HCT116 (cell line): ENCODE results near the gene ZNF276. TPM values are rescaled to one million over a fixed set of nuclear protein-coding genes. Genes with fewer than 3 reads are reported as not detected.

Source experiments
- ATAC-seq: fragments of 200-7000 bp; cut with Tn5 transposase; 2 replicates; pipeline ENCODE4 v1.9.1; 2020; ENCODE audit warnings: mild to moderate bottlenecking, moderate library complexity
- BruUV-seq: library from RNA; stranded (reverse); fragments of 400-500 nt; replicated peaks from 2 replicates; lab custom pipeline; 2021; lab: Mats Ljungman, UMichigan
- CTCF ChIA-PET: fragments of 300-600 bp; sonication (Branson Sonifier 250); formaldehyde crosslinking; loops from one replicate; lab custom pipeline; 2021; ENCODE audit warnings: antibody characterized with exemption; lab: Charles Lee
- POLR2A ChIA-PET: fragments of 300-600, 350-600 bp; sonication (Branson Sonifier 250); formaldehyde crosslinking; loops from one replicate; lab custom pipeline; 2021; ENCODE audit warnings: antibody characterized with exemption; lab: Charles Lee
- RAD21 ChIA-PET, 2 experiments: fragments of 300-600 bp; sonication (Branson Sonifier 250); formaldehyde crosslinking; loops; one replicate each; lab custom pipeline; 2023; ENCODE audit warnings: low total read pairs in 2 of 2; ENCODE audit not compliant: uncharacterized antibody in 2 of 2, unreplicated experiment in 2 of 2, low non-redundant PET in 1 of 2; lab: Charles Lee
- DNase-seq: peaks from one replicate; pipeline ENCODE4 v3.0.0-alpha.2; 2010; ENCODE audit warnings: low read depth, low spot score
- H2AFZ ChIP-seq: fragments of 200-600 bp; shearing (Covaris generic), sonication (generic); 2 replicates; pipeline ENCODE4 v1.6.1; 2017; ENCODE audit warnings: low read depth, mixed run types, mixed read lengths, antibody characterized with exemption, low read length; ENCODE audit not compliant: poor library complexity, severe bottlenecking
- H3K27ac ChIP-seq: 2 replicates; pipeline ENCODE4 v1.5.1; 2012; ENCODE audit warnings: low read depth, low read length
- H3K27me3 ChIP-seq: fragments of 200-600 bp; sonication (generic); 2 replicates; pipeline ENCODE4 v1.6.1; 2016; ENCODE audit warnings: mixed run types, low read length, mixed read lengths; ENCODE audit not compliant: insufficient read depth
- H3K36me3 ChIP-seq, 2 experiments: fragments of 200-500 bp in 1 of 2; fragments of 200-600 bp in 1 of 2; sonication (Bioruptor generic) in 1 of 2; sonication (generic) in 1 of 2; 2 replicates each; pipeline versions ENCODE4 v1.5.1 to v1.6.1; 2014 to 2016; ENCODE audit warnings: low read length in 2 of 2, inconsistent platforms in 1 of 2, mixed read lengths in 1 of 2, mixed run types in 1 of 2; ENCODE audit not compliant: insufficient read depth in 2 of 2, control insufficient read depth in 1 of 2
- H3K4me1 ChIP-seq, 2 experiments: fragments of 200-600 bp in 1 of 2; sonication (generic) in 1 of 2; 2 replicates each; pipeline versions ENCODE4 v1.5.1 to v1.6.1; 2012 to 2017; ENCODE audit warnings: low read length in 2 of 2, inconsistent platforms in 1 of 2, mild to moderate bottlenecking in 1 of 2, mixed read lengths in 1 of 2, mixed run types in 1 of 2, moderate library complexity in 1 of 2; ENCODE audit not compliant: insufficient read depth in 2 of 2, control insufficient read depth in 1 of 2
- H3K4me2 ChIP-seq: fragments of 200-600 bp; sonication (generic); 2 replicates; pipeline ENCODE4 v1.6.1; 2017; ENCODE audit warnings: mixed run types, low read length, mixed read lengths
- H3K4me3 ChIP-seq, 2 experiments: fragments of 200-600 bp in 1 of 2; sonication (generic) in 1 of 2; replicated peaks in 1 of 2; 2 replicates each; pipeline ENCODE4 v1.5.1; 2011 to 2016; ENCODE audit warnings: low read length in 2 of 2, control low read depth in 1 of 2, low read depth in 1 of 2, mild to moderate bottlenecking in 1 of 2, mixed read lengths in 1 of 2, mixed run types in 1 of 2
- H3K79me2 ChIP-seq: fragments of 200-600 bp; sonication (generic); 2 replicates; pipeline ENCODE4 v1.6.1; 2017; ENCODE audit warnings: mild to moderate bottlenecking, mixed run types, low read length, moderate library complexity, mixed read lengths; ENCODE audit not compliant: insufficient read depth
- H3K9ac ChIP-seq: fragments of 200-600 bp; sonication (generic); 2 replicates; pipeline ENCODE4 v1.6.1; 2016; ENCODE audit warnings: low read length, mixed read lengths
- H3K9me2 ChIP-seq: fragments of 200-600 bp; sonication (generic), shearing (Covaris generic); 2 replicates; pipeline ENCODE4 v1.6.1; 2017; ENCODE audit warnings: mixed run types, mild to moderate bottlenecking, moderate library complexity; ENCODE audit not compliant: insufficient read depth
- H3K9me3 ChIP-seq, 2 experiments: fragments of 200-500 bp in 1 of 2; fragments of 200-600 bp in 1 of 2; sonication (Bioruptor generic) in 1 of 2; sonication (generic) in 1 of 2; 2 replicates each; pipeline ENCODE4 v1.6.1; 2014 to 2017; ENCODE audit warnings: low read length in 2 of 2, mixed read lengths in 2 of 2, inconsistent platforms in 1 of 2, low read depth in 1 of 2, mild to moderate bottlenecking in 1 of 2, mixed run types in 1 of 2, moderate library complexity in 1 of 2; ENCODE audit not compliant: control insufficient read depth in 1 of 2, insufficient read depth in 1 of 2
- H4K20me1 ChIP-seq: fragments of 200-600 bp; sonication (generic), shearing (Covaris generic); 2 replicates; pipeline ENCODE4 v1.6.1; 2017; ENCODE audit warnings: mixed run types, mild to moderate bottlenecking, moderate library complexity; ENCODE audit not compliant: insufficient read depth
- CBX3 ChIP-seq: IDR thresholded peaks from 2 replicates; pipeline ENCODE4 v1.6.1; 2012; ENCODE audit warnings: low read depth
- CEBPB ChIP-seq: IDR thresholded peaks from 2 replicates; pipeline ENCODE4 v1.6.1; 2012; ENCODE audit warnings: low read depth
- ELF1 ChIP-seq: IDR thresholded peaks from 2 replicates; pipeline ENCODE4 v1.6.1; 2012; ENCODE audit warnings: low read depth, borderline replicate concordance
- EZH2phosphoT487 ChIP-seq: fragments of 200-600 bp; IDR thresholded peaks from 2 replicates; pipeline ENCODE4 v1.6.1; 2018; ENCODE audit warnings: antibody characterized with exemption, borderline replicate concordance
- POLR2AphosphoS5 ChIP-seq: IDR thresholded peaks from 2 replicates; pipeline ENCODE4 v1.6.1; 2011; ENCODE audit warnings: mild to moderate bottlenecking, low read depth, low read length, moderate library complexity
- SIN3A ChIP-seq: IDR thresholded peaks from 2 replicates; pipeline ENCODE4 v1.6.1; 2012; ENCODE audit warnings: low read depth
- SP1 ChIP-seq: IDR thresholded peaks from 2 replicates; pipeline ENCODE4 v1.6.1; 2012; ENCODE audit warnings: low read depth
- SRF ChIP-seq: IDR thresholded peaks from 2 replicates; pipeline ENCODE4 v1.6.1; 2012; ENCODE audit warnings: low read depth
- ZNF274 ChIP-seq: fragments of 200-500 bp; sonication (Bioruptor generic); IDR thresholded peaks from 2 replicates; pipeline ENCODE4 v1.6.1; 2014; ENCODE audit warnings: mild to moderate bottlenecking, low read depth, low read length, inconsistent platforms
- intact Hi-C: fragments of 100-400 bp; cut with micrococcal nuclease; formaldehyde crosslinking; loops from 2 replicates; pipeline ENCODE4 v1.10.0; 2022
- total RNA-seq: library from RNA; stranded (reverse); gene quantifications from one replicate; pipeline ENCODE4 v1.2.1, GENCODE V29; 2021; ENCODE audit not compliant: unreplicated experiment
- TF ChIP-seq, protein P1 (sequence below): IDR thresholded peaks from 2 replicates; pipeline ENCODE4 v1.6.1; 2011; ENCODE audit warnings: mild to moderate bottlenecking, low read length, moderate library complexity; ENCODE audit not compliant: insufficient replicate concordance; ENCODE audit errors: extremely low read depth
- TF ChIP-seq, protein P2 (sequence below), 3 experiments: fragments of 200-600 bp in 1 of 3; sonication (generic) in 1 of 3; IDR thresholded peaks in 2 of 3; conservative IDR thresholded peaks in 1 of 3; 2 replicates each; pipeline ENCODE4 v1.5.1; 2012 to 2017; ENCODE audit warnings: low read depth in 2 of 3, low read length in 2 of 3, antibody characterized with exemption in 1 of 3, borderline replicate concordance in 1 of 3, control low read depth in 1 of 3, mild to moderate bottlenecking in 1 of 3, mixed read lengths in 1 of 3, mixed run types in 1 of 3, moderate library complexity in 1 of 3; ENCODE audit not compliant: insufficient read depth in 1 of 3
- TF ChIP-seq, protein P3 (sequence below): IDR thresholded peaks from 2 replicates; pipeline ENCODE4 v1.6.1; 2012; ENCODE audit warnings: low read depth

Gene ZNF276
- total RNA-seq, 1 experiment from 2014 or later: 49.9 TPM

DNA sequence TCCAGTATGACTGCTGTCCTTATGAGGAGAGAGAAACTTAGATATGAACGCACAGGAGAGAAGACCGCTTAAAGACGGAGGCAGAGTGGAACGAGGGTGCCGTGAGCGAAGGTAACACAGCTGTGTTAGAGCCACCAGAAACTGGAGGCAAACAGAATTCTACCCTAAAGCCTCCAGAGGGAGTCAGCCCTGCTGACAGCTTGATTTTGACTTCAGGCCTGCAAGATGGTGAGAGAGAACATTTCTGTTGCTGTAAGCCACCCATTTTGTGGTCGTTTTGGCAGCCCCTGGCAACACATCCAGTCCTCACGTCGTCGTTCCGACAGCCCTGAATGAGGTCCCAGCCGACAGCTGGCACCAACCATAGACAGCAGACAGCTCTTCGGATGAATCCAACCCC lies 17.1 kb upstream of the ZNF276 start:
- H3K27ac ChIP-seq: no peak overlapping the region
- ATAC-seq: no peak
- no peak overlapping the region for H3K4me3 ChIP-seq
- peaks cover 15% of the 10 kb centered on the region for H3K79me2 ChIP-seq
- H3K4me1 ChIP-seq: peaks cover 19 to 35% of the 10 kb centered on the region in 2 experiments
- TF ChIP-seq EZH2phosphoT487: no peak
- no peak for TF ChIP-seq CEBPB
- TF ChIP-seq POLR2AphosphoS5: no peak
- TF ChIP-seq ZNF274: no peak
- CTCF ChIA-PET: interaction anchor here (0.6 to 1.1 kb wide), 2 partner anchors 12 to 203 kb away, joined by 3 read pairs; no protein-coding TSS in a partner anchor
- H4K20me1 ChIP-seq: peaks cover 3% of the 10 kb centered on the region; the same call in 1 of the 2 replicates
- H3K9me2 ChIP-seq: no peaks in the 10 kb centered on the region
- H3K9me3 ChIP-seq: no peaks in the 10 kb centered on the region
- intact Hi-C loops: no loop called here
- no peak overlapping the region for H3K4me2 ChIP-seq
- H3K27me3 ChIP-seq: no peaks in the 10 kb centered on the region
- H3K9ac ChIP-seq: no peak overlapping the region
- BruUV-seq: no TSS peak
- POLR2A ChIA-PET: no interaction called here
- RAD21 ChIA-PET: no interaction called here
- no peak overlapping the region for H2AFZ ChIP-seq
- DNase-seq: no peak
- peaks cover under 1% of the 10 kb centered on the region in 2 experiments; a peak in 1 of 4 replicates for H3K36me3 ChIP-seq

DNA sequence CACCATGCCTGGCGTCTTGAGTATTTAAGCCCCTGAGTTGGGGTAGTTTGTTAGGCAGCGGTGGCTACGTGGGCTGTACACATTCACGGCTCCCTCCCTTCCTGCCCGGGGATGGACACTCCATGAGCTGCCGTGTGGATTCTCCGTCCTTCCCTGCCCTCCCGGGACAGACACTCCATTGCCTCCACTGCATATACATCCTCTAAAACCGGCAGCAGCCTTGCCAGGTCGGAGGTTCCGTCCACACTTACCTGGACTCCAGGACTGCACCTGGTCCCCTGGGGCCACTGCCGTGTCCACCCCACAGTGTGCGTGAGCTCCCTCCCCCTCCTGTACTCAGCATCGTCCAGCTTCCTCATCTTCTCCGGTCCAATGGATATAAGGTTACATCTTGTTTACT lies 16.3 kb upstream of the ZNF276 start:
- no TSS peak for BruUV-seq
- Histone ChIP-seq H3K9me2 (no peaks in the 10 kb centered on the region), H2AFZ (no peak overlapping the region), H4K20me1 (no peaks in the 10 kb centered on the region), H3K9me3 (no peaks in the 10 kb centered on the region), H3K27me3 (no peaks in the 10 kb centered on the region), H3K79me2 (peaks cover 10% of the 10 kb centered on the region; the same call in 1 of the 2 replicates), H3K4me1 (peaks cover 12 to 28% of the 10 kb centered on the region in 2 experiments), H3K4me2 (no peak overlapping the region), H3K9ac (no peak overlapping the region), H3K27ac (no peak overlapping the region), H3K4me3 (no peak overlapping the region), H3K36me3 (no peaks in the 10 kb centered on the region)
- no peak for DNase-seq
- ChIA-PET RAD21 (no interaction called here), CTCF (interaction anchor here (0.6 to 2.3 kb wide), 5 partner anchors 11 to 316 kb away, joined by 3 to 27 read pairs (median 6); no protein-coding TSS in a partner anchor), POLR2A (interaction anchor here (0.6 to 2.4 kb wide), 2 partner anchors 169 to 203 kb away, joined by 4 to 8 read pairs; partner anchors contain the start of gene TCF25)
- ATAC-seq: no peak
- intact Hi-C loops: no loop called here
- TF ChIP-seq ELF1: no peak
- TF ChIP-seq, protein P1, sequence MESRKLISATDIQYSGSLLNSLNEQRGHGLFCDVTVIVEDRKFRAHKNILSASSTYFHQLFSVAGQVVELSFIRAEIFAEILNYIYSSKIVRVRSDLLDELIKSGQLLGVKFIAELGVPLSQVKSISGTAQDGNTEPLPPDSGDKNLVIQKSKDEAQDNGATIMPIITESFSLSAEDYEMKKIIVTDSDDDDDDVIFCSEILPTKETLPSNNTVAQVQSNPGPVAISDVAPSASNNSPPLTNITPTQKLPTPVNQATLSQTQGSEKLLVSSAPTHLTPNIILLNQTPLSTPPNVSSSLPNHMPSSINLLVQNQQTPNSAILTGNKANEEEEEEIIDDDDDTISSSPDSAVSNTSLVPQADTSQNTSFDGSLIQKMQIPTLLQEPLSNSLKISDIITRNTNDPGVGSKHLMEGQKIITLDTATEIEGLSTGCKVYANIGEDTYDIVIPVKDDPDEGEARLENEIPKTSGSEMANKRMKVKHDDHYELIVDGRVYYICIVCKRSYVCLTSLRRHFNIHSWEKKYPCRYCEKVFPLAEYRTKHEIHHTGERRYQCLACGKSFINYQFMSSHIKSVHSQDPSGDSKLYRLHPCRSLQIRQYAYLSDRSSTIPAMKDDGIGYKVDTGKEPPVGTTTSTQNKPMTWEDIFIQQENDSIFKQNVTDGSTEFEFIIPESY: no peak
- TF ChIP-seq SRF: no peak
- TF ChIP-seq CEBPB: no peak
- TF ChIP-seq, protein P2, sequence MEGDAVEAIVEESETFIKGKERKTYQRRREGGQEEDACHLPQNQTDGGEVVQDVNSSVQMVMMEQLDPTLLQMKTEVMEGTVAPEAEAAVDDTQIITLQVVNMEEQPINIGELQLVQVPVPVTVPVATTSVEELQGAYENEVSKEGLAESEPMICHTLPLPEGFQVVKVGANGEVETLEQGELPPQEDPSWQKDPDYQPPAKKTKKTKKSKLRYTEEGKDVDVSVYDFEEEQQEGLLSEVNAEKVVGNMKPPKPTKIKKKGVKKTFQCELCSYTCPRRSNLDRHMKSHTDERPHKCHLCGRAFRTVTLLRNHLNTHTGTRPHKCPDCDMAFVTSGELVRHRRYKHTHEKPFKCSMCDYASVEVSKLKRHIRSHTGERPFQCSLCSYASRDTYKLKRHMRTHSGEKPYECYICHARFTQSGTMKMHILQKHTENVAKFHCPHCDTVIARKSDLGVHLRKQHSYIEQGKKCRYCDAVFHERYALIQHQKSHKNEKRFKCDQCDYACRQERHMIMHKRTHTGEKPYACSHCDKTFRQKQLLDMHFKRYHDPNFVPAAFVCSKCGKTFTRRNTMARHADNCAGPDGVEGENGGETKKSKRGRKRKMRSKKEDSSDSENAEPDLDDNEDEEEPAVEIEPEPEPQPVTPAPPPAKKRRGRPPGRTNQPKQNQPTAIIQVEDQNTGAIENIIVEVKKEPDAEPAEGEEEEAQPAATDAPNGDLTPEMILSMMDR (IDR thresholded peaks at IDR 0.05 in 2 of 3, conservative IDR thresholded peaks at IDR 0.05 in 1 of 3; ENCODE audit: borderline replicate concordance in 1 of 3, insufficient read depth in 1 of 3, low read depth in 2 of 3, low read length in 2 of 3): no peak
- no peak for TF ChIP-seq CBX3
- TF ChIP-seq, protein P3, sequence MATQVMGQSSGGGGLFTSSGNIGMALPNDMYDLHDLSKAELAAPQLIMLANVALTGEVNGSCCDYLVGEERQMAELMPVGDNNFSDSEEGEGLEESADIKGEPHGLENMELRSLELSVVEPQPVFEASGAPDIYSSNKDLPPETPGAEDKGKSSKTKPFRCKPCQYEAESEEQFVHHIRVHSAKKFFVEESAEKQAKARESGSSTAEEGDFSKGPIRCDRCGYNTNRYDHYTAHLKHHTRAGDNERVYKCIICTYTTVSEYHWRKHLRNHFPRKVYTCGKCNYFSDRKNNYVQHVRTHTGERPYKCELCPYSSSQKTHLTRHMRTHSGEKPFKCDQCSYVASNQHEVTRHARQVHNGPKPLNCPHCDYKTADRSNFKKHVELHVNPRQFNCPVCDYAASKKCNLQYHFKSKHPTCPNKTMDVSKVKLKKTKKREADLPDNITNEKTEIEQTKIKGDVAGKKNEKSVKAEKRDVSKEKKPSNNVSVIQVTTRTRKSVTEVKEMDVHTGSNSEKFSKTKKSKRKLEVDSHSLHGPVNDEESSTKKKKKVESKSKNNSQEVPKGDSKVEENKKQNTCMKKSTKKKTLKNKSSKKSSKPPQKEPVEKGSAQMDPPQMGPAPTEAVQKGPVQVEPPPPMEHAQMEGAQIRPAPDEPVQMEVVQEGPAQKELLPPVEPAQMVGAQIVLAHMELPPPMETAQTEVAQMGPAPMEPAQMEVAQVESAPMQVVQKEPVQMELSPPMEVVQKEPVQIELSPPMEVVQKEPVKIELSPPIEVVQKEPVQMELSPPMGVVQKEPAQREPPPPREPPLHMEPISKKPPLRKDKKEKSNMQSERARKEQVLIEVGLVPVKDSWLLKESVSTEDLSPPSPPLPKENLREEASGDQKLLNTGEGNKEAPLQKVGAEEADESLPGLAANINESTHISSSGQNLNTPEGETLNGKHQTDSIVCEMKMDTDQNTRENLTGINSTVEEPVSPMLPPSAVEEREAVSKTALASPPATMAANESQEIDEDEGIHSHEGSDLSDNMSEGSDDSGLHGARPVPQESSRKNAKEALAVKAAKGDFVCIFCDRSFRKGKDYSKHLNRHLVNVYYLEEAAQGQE: no peak
- no peak for TF ChIP-seq SIN3A
- TF ChIP-seq EZH2phosphoT487: no peak
- TF ChIP-seq SP1: no peak
